COR-L47 (cell line): ENCODE data around the gene DIAPH2.

Experiments used
- DNase-seq: peaks from one replicate; lab custom pipeline; 2025; lab: John Stamatoyannopoulos, UW

DIAPH2 gene

GRCh38 chrX:97594646-97595224 lies 910.1 kb downstream of the DIAPH2 start:
- no peak for DNase-seq

- DNase-seq = no peak
Observed at GRCh38 chrX:97597954-97598353, 913.3 kb downstream of the DIAPH2 start.

- DNase-seq = no peak
Observed at GRCh38 chrX:97602465-97603258, 918.0 kb downstream of the DIAPH2 start.

- DNase-seq = no peak
Observed at GRCh38 chrX:97605271-97605670, 920.6 kb downstream of the DIAPH2 start.

GRCh38 chrX:97609357-97609756 lies 924.7 kb downstream of the DIAPH2 start:
- no peak for DNase-seq

- DNase-seq = no peak
Observed at GRCh38 chrX:97609938-97610337, 925.3 kb downstream of the DIAPH2 start.

GRCh38 chrX:97616883-97617530 lies 932.4 kb downstream of the DIAPH2 start:
- DNase-seq = no peak

GRCh38 chrX:97619499-97619898 lies 934.9 kb downstream of the DIAPH2 start:
- DNase-seq = no peak

GRCh38 chrX:97622111-97622510 lies 937.5 kb downstream of the DIAPH2 start:
- no peak for DNase-seq

- DNase-seq = no peak
Observed at GRCh38 chrX:97628326-97628725, 943.7 kb downstream of the DIAPH2 start.

- DNase-seq = no peak
Observed at GRCh38 chrX:97628807-97629596, 944.4 kb downstream of the DIAPH2 start.

- DNase-seq = no peak
Observed at GRCh38 chrX:97629597-97629985, 944.9 kb downstream of the DIAPH2 start.

- DNase-seq = no peak
Observed at GRCh38 chrX:97633798-97634197, 949.2 kb downstream of the DIAPH2 start.

- DNase-seq = no peak
Observed at GRCh38 chrX:97636473-97637140, 952.0 kb downstream of the DIAPH2 start.

GRCh38 chrX:97637289-97637688 lies 952.6 kb downstream of the DIAPH2 start:
- DNase-seq = no peak

GRCh38 chrX:97638621-97639020 lies 954.0 kb downstream of the DIAPH2 start:
- DNase-seq = no peak

- no peak for DNase-seq
Observed at GRCh38 chrX:97639526-97639925, 954.9 kb downstream of the DIAPH2 start.
